Measurements from ENCODE around the gene CEP85. TPM values are rescaled to one million over a fixed set of nuclear protein-coding genes. Genes with fewer than 3 reads are reported as not detected.

CEP85 gene
- 6.6 and 9.4 TPM in 2 replicates for total RNA-seq

- peak; percentile 91 for DNase-seq (ENCODE audit: low read depth)
These were observed at the start of gene CEP85 for GRCh38 chr1:26233903-26234643. CEP85 (plus strand) TSS chr1:26234200; CDS start chr1:26239784, 5,584 bp downstream.

- DNase-seq (ENCODE audit: low read depth), result no peak
These were observed 49.1 kb upstream of the CEP85 start for GRCh38 chr1:26184883-26185282.

- no peak for DNase-seq (ENCODE audit: low read depth)
These were observed 46.1 kb upstream of the CEP85 start for GRCh38 chr1:26187882-26188281.

- DNase-seq (ENCODE audit: low read depth), result no peak
These were observed 45.5 kb upstream of the CEP85 start for GRCh38 chr1:26188477-26188876.

GRCh38 chr1:26189331-26189730, 44.7 kb upstream of the CEP85 start:
- no peak for DNase-seq (ENCODE audit: low read depth)

- DNase-seq (ENCODE audit: low read depth), result no peak
These were observed 44.2 kb upstream of the CEP85 start for GRCh38 chr1:26189751-26190275.

- DNase-seq (ENCODE audit: low read depth), result no peak
These were observed 43.5 kb upstream of the CEP85 start, which contains the start of gene CATSPER4 for GRCh38 chr1:26190373-26190987. CATSPER4 (plus strand) TSS chr1:26190602; CDS start chr1:26190628, 26 bp downstream.

GRCh38 chr1:26191739-26192138, 42.3 kb upstream of the CEP85 start:
- no peak for DNase-seq (ENCODE audit: low read depth)

- DNase-seq (ENCODE audit: low read depth), result no peak
These were observed 38.2 kb upstream of the CEP85 start for GRCh38 chr1:26195805-26196204.

- no peak for DNase-seq (ENCODE audit: low read depth)
These were observed 36.7 kb upstream of the CEP85 start for GRCh38 chr1:26197301-26197700.

GRCh38 chr1:26197813-26198212, 36.2 kb upstream of the CEP85 start:
- no peak for DNase-seq (ENCODE audit: low read depth)

- no peak for DNase-seq (ENCODE audit: low read depth)
These were observed 33.6 kb upstream of the CEP85 start for GRCh38 chr1:26200413-26200812.

GRCh38 chr1:26203642-26204318, 30.2 kb upstream of the CEP85 start:
- no peak for DNase-seq (ENCODE audit: low read depth)

- no peak for DNase-seq (ENCODE audit: low read depth)
These were observed 23.7 kb upstream of the CEP85 start for GRCh38 chr1:26210147-26210870.

- no peak for DNase-seq (ENCODE audit: low read depth)
These were observed 21.3 kb upstream of the CEP85 start for GRCh38 chr1:26212726-26213125.

GRCh38 chr1:26213335-26213905, 20.6 kb upstream of the CEP85 start:
- no peak for DNase-seq (ENCODE audit: low read depth)

- DNase-seq (ENCODE audit: low read depth), result no peak
These were observed 18.8 kb upstream of the CEP85 start for GRCh38 chr1:26215246-26215645.

- DNase-seq (ENCODE audit: low read depth), result peak; percentile 79
These were observed 15.0 kb upstream of the CEP85 start for GRCh38 chr1:26218906-26219494.

- no peak for DNase-seq (ENCODE audit: low read depth)
These were observed 13.6 kb upstream of the CEP85 start for GRCh38 chr1:26220199-26220912.

GRCh38 chr1:26221094-26221493, 12.9 kb upstream of the CEP85 start:
- DNase-seq (ENCODE audit: low read depth), result no peak

Measured in renal cortical epithelial cell (primary cell).